ENCODE measurements around the gene ALG1L2.
"Not testable (repeated sequence)": the region's sequence is repeated elsewhere in the genome, so short reads cannot be mapped to it uniquely, and the experiment has no call there.

ALG1L2 gene

GRCh38 chr3:130122891-130123775 is 41.5 kb downstream of the ALG1L2 start:
- not testable (repeated sequence) for DNase-seq (ENCODE audit: low read depth)

- DNase-seq (ENCODE audit: low read depth): not testable (repeated sequence)
These were observed 43.8 kb downstream of the ALG1L2 start for GRCh38 chr3:130125406-130125805.

- not testable (repeated sequence) for DNase-seq (ENCODE audit: low read depth)
These were observed 54.7 kb downstream of the ALG1L2 start for GRCh38 chr3:130136337-130136736.

GRCh38 chr3:130137685-130138084 is 56.1 kb downstream of the ALG1L2 start:
- not testable (repeated sequence) for DNase-seq (ENCODE audit: low read depth)

- DNase-seq (ENCODE audit: low read depth): not testable (repeated sequence)
These were observed 57.4 kb downstream of the ALG1L2 start for GRCh38 chr3:130138992-130139391.

- not testable (repeated sequence) for DNase-seq (ENCODE audit: low read depth)
These were observed 59.1 kb downstream of the ALG1L2 start for GRCh38 chr3:130140756-130141155.

GRCh38 chr3:130143648-130144327 is 62.2 kb downstream of the ALG1L2 start:
- not testable (repeated sequence) for DNase-seq (ENCODE audit: low read depth)

- not testable (repeated sequence) for DNase-seq (ENCODE audit: low read depth)
These were observed 62.7 kb downstream of the ALG1L2 start for GRCh38 chr3:130144328-130144650.

- DNase-seq (ENCODE audit: low read depth): not testable (repeated sequence)
These were observed 63.8 kb downstream of the ALG1L2 start for GRCh38 chr3:130145456-130145855.

- not testable (repeated sequence) for DNase-seq (ENCODE audit: low read depth)
These were observed 64.8 kb downstream of the ALG1L2 start for GRCh38 chr3:130146465-130146864.
